ENCODE measurements around the gene GRXCR1.

GRXCR1 gene

DNA sequence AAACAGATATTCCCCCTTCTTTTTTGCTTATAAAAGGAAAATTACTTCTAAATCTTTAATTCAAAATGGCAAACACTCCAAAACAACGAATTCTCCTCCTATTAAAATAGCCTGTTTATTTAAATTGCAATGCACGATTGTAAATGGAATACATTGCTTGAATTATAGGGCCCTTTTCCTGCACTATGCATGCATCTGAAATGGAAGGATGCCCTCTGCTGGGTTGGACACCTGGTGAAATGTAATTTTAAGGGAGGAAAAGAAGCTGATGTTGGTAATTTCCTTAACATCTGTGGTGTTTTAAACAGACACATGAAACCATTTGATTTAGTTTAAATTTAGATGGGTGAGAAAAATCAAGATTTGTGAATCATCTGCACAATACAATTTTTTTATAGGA is 72.8 kb downstream of the GRXCR1 start:
- TF ChIP-seq, protein P1, sequence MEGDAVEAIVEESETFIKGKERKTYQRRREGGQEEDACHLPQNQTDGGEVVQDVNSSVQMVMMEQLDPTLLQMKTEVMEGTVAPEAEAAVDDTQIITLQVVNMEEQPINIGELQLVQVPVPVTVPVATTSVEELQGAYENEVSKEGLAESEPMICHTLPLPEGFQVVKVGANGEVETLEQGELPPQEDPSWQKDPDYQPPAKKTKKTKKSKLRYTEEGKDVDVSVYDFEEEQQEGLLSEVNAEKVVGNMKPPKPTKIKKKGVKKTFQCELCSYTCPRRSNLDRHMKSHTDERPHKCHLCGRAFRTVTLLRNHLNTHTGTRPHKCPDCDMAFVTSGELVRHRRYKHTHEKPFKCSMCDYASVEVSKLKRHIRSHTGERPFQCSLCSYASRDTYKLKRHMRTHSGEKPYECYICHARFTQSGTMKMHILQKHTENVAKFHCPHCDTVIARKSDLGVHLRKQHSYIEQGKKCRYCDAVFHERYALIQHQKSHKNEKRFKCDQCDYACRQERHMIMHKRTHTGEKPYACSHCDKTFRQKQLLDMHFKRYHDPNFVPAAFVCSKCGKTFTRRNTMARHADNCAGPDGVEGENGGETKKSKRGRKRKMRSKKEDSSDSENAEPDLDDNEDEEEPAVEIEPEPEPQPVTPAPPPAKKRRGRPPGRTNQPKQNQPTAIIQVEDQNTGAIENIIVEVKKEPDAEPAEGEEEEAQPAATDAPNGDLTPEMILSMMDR (IDR thresholded peaks at IDR 0.05): peak; percentile 71

DNA sequence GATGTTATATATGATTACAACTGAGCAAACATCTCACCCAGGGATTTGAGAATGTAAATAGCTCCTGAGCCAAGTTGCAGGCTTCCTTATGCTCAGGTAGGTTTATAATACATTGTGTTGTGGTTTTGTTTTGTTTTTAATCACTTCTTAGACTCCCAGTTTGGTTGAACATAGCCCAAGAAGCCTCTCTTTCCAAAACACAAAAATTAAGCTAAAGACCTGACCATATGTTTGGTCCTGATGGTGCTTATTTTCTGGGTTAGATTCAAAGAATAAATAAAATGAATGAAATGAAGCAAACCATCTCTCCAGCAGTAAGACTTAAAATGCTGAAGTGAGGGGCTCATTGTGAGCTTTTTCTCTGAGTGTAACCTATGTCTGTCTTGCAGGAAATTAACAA is 93.5 kb downstream of the GRXCR1 start:
- TF ChIP-seq, protein P1 (IDR thresholded peaks at IDR 0.05): no peak

DNA sequence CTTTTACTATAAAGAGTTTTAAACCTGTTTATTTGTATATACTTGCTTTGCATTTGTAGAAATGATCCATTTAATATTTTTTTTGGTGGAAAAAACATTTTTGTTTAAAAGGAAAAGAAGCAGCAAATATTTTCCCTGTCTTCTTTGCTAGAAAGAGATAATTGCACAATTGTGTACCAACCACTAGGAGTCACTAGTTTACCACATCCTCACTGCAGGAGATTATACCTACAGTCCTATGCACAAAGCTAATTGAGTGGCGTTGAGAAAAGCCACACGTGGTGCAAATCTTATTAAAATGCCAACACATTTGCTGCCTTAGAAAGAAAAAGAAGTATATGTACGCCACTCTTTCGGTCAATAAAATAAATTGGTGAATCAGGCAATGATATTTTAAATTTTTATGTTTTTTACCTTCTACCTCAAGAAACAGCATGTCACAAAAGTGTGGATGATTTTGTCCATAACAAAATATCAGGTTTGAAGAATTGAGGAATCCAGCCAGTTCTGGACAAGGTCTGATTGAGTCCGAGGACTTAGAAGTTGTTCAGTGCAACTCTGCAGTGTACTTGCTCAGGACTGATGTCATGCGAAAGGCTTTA is 102.9 kb downstream of the GRXCR1 start:
- TF ChIP-seq, protein P1 (IDR thresholded peaks at IDR 0.05): peak; percentile 90

DNA sequence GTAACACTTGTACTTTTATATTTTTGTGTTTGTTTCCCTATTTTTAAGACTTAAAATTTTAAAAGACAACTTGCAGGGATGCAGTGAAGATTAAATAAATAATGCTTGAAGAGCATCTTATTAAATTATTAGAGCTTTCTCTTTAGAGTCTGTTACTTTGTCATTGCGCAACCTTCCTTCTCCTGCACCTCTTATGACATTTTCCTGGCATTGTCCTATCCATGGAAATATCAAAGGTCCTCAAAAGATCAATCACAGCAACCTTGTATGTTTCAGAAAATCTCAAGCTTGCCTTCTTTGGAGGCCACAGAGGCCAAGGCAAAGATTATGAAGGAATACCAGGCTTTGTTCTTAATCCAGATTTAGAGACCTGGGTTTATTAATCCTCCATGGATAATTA is 116.3 kb downstream of the GRXCR1 start:
- TF ChIP-seq, protein P1 (IDR thresholded peaks at IDR 0.05): no peak

DNA sequence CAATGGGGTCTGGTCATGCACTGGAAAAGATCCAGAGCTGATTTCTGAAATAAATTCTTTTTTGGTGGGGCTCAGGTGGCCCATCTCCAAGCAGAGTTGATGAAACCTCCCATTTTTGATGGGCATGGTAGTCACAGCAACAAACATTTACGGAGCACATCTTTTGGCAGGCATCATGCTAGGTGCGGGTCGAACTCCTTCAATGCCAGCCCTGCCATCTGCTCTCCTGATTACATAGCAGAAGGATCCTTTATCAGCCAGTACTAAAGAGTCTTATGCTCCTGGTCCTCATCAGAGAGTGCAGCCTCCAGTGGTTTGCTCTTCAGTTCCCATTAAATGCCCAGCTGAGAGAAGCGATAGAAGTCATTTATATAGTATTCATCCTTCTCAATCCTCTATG is 121.7 kb downstream of the GRXCR1 start:
- TF ChIP-seq, protein P1 (IDR thresholded peaks at IDR 0.05): no peak

DNA sequence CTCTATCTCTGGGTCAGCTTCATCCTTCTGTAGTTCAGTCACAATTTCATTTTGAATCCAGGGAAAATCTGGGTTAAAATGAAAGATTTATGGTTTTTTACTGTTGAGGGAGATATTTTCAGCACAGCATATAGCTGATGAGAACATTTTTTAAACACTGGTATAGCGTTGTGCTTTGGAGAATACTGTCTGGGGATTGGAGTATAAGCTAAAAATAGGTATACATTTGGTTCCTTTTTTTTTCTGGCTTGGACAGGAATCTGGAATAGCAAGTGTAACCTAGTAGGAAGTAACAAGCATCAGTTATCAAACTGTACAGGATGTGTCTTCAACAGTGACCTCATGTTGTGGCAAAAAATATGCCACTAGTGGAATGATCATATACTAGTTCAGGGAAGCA is 149.1 kb downstream of the GRXCR1 start:
- TF ChIP-seq, protein P1 (IDR thresholded peaks at IDR 0.05): no peak

DNA sequence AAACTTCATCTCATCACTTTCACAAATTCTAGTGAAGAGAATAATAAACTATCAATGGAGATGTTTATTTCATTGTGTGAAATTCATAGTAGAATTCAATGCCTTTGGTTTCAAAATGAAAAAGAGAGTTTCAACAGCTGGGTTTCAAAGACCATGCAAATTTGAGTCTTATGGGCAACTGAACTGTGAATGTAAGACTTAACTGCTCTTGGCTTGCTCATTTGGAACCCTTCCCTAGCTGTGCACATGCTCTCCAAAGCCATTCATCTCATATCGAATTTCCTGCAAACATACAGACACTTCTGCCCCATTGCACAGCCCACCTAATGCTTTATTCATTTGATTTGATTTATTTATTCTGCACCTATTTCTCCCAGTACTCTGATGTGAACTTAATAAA is 154.5 kb downstream of the GRXCR1 start:
- TF ChIP-seq, protein P1 (IDR thresholded peaks at IDR 0.05): no peak

DNA sequence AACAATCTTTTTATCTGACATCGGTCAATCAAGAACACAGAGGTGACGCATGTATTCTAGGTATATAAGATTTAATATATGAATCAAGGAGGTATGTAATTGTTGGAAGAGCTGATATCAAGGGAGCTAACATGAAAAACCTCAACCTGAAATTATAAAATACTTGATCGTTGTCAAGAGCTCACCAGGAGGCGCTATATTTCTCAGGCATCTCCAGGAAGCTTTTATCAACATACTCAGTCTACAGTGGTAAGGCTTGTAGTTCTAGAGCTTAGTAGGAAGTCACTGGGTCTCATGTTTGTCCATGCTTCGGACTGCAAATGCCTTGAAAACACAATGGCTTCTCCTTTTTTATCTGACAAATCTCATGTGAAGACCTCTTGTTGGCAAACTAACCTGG is 156.1 kb downstream of the GRXCR1 start:
- TF ChIP-seq, protein P1 (IDR thresholded peaks at IDR 0.05): peak; percentile 45; the same call in 1 of the 2 replicates

Data from LNCAP (cell line).